Limb (tissue), 2 donors: ENCODE results near the gene ZMIZ1.

Experiments
- DNase-seq, 2 donors: peaks; one replicate each; pipeline ENCODE4 v3.0.0-alpha.2; 2016; ENCODE audit errors: extremely low spot score in 2 of 2

ZMIZ1 gene

DNA sequence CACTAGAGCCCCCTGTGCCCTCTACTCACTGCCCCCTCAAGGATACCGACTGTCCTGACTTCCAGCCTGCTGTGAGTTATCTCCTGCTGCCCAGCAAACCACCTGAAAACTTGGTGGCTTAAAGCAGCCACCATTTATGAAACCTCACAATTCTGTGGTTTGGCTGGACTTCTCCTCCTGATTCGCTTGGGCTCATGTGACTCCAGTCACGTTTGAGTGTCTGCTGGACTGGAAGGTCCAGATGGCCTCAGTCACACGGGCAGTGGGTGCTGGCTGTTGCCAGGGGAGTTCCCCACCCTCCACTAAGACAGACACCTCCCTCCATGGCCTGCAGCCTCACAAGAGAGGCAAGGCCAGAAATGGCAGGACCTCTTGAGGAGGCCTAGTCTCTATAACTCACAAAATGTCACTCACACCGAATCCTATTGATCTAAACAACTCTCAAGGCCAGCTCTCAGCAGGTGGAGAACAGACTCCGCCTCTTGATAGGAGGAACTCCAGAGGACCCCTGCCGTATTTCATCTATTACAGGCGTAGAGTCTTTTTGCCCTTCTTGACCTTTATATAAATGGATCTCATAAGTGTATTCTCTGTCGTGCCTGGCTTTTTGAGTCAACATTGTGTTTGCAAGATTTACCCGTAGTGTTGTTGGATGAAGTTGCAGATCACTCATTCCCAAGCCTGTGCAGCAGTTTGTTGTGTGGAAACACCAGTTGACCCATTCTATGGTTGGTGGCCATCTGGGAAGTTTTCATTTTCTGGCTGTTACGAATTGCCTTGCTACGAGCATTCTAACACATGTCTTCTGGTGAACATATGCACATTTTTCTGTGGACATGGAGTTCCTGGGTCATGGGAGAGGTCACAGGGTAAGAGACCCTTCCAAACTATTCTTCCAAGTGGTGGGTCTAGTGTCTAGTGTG lies 48.3 kb downstream of the ZMIZ1 start:
- DNase-seq: no peak

GRCh38 chr10:79118286-79119202 lies 49.8 kb downstream of the ZMIZ1 start:
- DNase-seq: no peak

- DNase-seq: no peak
Measured at GRCh38 chr10:79119306-79119705, 50.5 kb downstream of the ZMIZ1 start.

DNA sequence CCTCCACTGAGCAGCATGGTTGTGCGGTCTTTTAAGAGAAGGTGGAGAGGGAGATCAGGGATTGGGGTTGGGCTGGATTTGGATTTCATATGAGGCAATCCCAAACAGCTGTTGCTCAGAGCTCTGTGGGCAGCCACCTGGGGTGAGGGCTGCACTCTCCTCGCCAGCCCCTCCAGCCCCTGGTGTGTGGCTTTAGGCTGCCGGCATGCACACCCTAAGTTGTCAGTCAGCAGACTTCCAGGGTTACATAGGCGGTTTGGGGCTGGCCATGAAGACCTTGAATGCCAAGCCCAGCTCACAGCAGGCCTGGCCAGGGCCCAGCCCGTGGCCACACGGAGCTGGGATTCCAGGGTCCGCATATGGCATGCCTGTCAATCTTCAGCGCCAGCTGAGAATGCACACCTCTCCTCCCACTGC lies 54.8 kb downstream of the ZMIZ1 start:
- DNase-seq: peak; percentile 59 to 70

DNA sequence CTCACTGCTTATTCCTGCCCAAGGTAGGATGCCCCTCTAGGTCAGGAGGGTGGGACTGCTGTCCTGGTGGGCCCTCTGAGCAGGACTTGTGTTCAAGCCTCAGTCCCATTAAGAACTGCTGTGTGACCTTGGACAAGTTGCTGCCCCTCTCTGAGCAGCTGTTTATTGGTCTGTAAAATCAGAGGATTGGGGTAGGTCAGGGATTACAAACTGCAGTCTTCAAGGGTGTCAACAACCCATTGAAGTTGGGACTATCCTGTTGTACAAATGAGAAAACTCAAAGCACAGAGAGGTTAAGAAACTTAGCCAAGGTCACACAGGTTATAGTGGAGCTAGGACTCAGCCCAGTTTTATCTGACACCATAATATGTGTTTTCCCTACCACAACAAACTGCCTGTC lies 55.3 kb downstream of the ZMIZ1 start:
- DNase-seq: no peak

- no peak for DNase-seq
Measured at GRCh38 chr10:79125092-79125491, 56.3 kb downstream of the ZMIZ1 start.

DNA sequence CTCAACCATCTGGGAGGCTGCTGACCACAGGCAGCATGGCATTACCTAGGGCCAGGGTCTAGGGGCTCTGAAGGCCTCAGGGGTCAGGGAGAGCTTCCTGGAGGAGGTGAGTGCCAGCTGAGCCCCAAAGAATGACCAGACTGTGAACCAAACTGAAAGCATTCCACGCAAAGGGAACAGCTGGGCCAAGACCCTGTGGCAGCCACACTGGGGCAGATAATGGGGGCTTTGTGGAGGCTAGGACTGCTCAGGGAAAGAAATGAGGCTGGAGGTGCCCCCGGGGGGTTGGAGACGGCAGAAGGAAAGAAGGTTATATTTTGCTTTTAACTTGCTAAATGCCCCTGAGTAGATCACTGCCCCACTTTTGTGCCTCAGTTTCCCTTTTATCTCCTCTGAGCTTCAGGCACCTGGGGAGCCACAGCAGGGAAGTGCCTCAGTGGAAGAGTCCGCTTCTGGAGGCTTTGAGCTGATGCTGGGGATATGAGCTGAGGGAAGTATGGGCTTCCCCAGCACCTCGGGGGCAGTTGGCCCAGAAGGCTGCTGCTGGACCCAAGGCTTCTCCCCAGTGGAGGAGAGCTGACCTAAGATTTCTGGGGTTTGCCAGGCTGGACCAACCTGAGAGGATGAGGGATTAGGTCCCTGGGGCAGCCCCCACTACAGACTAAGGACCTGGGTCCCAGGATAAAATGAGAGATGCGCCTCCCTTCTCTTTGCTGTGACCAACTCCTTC lies 57.8 kb downstream of the ZMIZ1 start:
- DNase-seq: no peak

- DNase-seq: no peak
Measured at GRCh38 chr10:79127151-79127961, 58.6 kb downstream of the ZMIZ1 start.

GRCh38 chr10:79128241-79128922 lies 59.6 kb downstream of the ZMIZ1 start:
- no peak for DNase-seq

DNA sequence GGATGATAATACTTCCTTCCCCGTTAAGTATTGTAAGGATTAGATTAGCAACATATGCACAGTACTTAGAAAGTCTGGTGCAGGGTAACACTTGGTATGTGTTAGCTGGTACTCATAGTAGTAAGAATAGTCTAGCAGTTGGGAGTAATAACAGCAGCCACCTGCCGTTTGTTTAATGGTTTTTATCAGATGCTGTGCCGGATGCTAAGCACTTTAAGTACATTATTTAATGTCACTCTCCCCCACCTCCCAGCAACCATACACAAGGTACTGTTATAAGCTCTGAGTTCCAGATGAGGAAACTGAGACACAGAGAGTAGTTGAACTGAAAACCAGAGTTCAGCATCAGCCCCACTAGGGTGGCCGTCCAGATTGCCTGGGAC lies 60.1 kb downstream of the ZMIZ1 start:
- DNase-seq: no peak

DNA sequence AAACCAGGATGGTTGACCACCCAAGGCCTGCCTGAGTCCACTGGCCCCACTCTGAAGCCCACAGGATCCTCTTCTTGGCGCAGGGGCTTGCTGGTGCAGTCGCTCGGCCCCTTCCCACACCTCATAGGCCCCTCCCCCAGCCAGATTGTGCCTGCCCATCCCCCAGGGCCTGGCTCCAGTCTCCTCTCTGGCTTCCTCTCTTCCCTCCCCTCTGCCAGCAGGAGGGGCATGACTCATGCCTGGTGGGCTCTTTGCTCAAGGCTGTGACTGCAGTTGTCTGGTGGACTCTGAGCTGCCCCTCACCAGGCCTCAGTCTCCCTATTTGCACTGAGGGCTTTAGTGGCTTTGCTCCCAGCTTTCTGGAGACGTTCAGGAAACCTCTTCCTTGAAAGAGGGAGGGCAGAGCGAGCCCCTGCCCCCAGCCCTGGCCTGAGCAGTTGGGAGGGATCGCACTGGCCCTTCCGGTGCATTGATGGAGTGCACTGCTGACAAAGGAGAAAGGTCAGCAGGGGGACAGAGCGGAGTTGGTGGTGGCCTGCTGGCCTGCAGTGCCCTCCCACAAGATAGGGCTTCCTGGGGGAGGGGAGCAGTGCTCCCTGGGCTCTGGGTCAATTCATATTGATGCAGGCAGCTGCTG lies 60.7 kb downstream of the ZMIZ1 start:
- DNase-seq: peak in 1 of 2 donors; percentile 67

- DNase-seq: no peak
Measured at GRCh38 chr10:79130255-79130654, 61.5 kb downstream of the ZMIZ1 start.

DNA sequence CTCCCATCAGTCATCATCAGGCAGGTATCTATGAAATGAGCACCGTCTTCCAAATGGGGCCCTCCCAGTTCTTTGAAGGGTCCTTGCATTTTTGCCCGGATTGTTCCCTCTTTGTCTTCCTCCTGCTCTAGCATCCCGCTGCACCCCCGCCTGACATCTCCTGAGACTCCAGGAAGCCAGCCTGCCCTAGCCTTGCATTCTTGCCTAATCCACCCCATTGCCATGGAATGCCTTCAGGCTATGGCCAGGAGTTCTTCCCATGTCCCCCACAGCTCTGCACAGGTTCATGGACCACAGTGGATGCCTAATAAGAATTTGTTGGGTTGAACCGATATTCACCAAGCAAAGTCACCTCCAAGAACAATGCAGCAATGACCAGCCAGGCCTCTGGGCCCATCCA lies 62.1 kb downstream of the ZMIZ1 start:
- DNase-seq: no peak

- DNase-seq: no peak
Measured at GRCh38 chr10:79131836-79132631, 63.3 kb downstream of the ZMIZ1 start.

- DNase-seq: no peak
Measured at GRCh38 chr10:79132681-79133381, 64.1 kb downstream of the ZMIZ1 start.

GRCh38 chr10:79133416-79133815 lies 64.7 kb downstream of the ZMIZ1 start:
- DNase-seq: no peak

DNA sequence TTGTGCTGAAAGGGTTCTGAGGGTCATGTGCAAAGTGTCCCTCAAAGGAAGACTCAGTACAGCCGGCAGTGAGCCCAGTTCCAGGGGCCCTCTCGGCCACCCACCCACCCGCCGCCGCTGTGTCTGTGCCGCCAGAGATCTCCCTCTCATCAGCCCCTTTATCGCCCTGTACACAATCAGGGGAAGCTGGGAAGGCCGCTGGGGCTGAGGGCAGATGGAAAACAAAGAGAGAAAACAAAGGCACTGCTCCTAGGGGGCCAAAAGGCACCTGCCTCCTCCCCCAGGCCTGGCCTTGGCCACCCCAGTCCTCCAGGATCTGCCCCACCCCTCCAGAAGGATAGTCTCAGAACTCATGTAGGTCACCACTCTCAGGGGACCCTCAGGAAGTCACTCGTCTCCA lies 67.0 kb downstream of the ZMIZ1 start:
- no peak for DNase-seq
